ENCODE data around the gene LANCL3. TPM values are rescaled to one million over a fixed set of nuclear protein-coding genes. Genes with fewer than 3 reads are reported as not detected.

LANCL3 gene
- total RNA-seq, 1 donor from 2014 or later, result 0.02 TPM

DNA sequence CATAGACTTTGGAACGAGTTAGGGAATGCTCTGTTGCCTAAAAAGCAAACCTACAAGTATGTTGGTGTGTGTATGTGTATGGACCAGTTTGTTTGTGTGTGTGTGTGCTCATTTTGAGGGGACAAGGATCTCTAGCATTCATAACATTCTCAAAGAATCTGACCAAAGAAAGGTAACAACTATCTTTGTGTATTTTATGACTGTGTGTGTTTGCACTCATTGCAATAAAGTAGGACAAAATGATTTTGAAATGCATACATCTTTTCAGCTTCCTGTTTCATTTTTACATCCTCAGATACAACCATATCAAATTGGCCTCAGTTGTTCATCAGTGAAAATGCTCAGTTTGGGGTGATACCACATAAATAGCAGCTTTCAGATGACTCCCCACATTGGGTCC, 105.8 kb downstream of the LANCL3 start:
- DNase-seq (ENCODE audit: low spot score), result no peak
- Histone ChIP-seq H3K9me3 (ENCODE audit: low read depth) (no peaks in the 10 kb centered on the region), H3F3A (ENCODE audit: low read depth) (no peaks in the 10 kb centered on the region), H3K27me3 (no peaks in the 10 kb centered on the region), H3K9ac (no peak overlapping the region), H3K79me2 (ENCODE audit: low read depth) (no peaks in the 10 kb centered on the region), H4K20me1 (ENCODE audit: low read depth) (no peaks in the 10 kb centered on the region), H3K4me1 (no peaks in the 10 kb centered on the region), H3K27ac (no peak overlapping the region), H3K4me2 (no peak overlapping the region), H3K36me3 (no peaks in the 10 kb centered on the region), H3K4me3 (no peak overlapping the region), H2AFZ (replicated peaks) (no peak overlapping the region)
- no peaks in the 10 kb centered on the region for H3K9me3 Mint-ChIP-seq
- H3K4me1 Mint-ChIP-seq, result no peaks in the 10 kb centered on the region
- no peak overlapping the region for H3K27ac Mint-ChIP-seq
- TF ChIP-seq EZH2phosphoT487 (IDR thresholded peaks at IDR 0.05) (no peak), EZH2 (IDR thresholded peaks at IDR 0.05) (no peak), CTCF (IDR thresholded peaks at IDR 0.05) (no peak)
- no peaks in the 10 kb centered on the region for H3K27me3 Mint-ChIP-seq (ENCODE audit: insufficient read depth, low read depth)
- no peak overlapping the region for H3K4me3 Mint-ChIP-seq
- H3K36me3 Mint-ChIP-seq, result no peaks in the 10 kb centered on the region

DNA sequence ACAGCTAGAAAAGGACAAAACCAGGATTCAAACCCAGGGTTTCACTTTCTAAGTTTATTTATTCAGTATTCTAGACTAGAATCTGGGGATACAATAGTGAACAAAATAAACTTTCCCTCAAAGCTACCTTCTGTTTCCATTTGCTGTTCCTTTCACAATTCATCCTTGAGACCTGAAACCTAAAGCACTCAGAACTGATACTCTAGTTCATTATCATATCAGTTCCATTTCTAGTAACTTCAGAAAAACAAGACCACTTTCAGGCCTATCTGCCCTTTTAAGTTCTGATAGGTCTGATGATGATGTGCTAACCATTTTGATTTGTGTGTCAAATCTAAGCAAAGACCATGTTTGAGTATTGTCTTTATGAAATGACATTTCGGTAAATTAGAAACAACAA, 106.3 kb downstream of the LANCL3 start:
- no peaks in the 10 kb centered on the region for H3K9me3 Mint-ChIP-seq
- H3K27me3 Mint-ChIP-seq (ENCODE audit: insufficient read depth, low read depth), result no peaks in the 10 kb centered on the region
- H3K36me3 Mint-ChIP-seq, result no peaks in the 10 kb centered on the region
- Histone ChIP-seq H3K79me2 (ENCODE audit: low read depth) (no peaks in the 10 kb centered on the region), H3K36me3 (no peaks in the 10 kb centered on the region), H2AFZ (replicated peaks) (no peak overlapping the region), H3K9ac (no peak overlapping the region), H4K20me1 (ENCODE audit: low read depth) (no peaks in the 10 kb centered on the region), H3K4me1 (no peaks in the 10 kb centered on the region), H3K4me2 (no peak overlapping the region), H3K27me3 (no peaks in the 10 kb centered on the region), H3K9me3 (ENCODE audit: low read depth) (no peaks in the 10 kb centered on the region), H3K4me3 (no peak overlapping the region), H3K27ac (no peak overlapping the region), H3F3A (ENCODE audit: low read depth) (no peaks in the 10 kb centered on the region)
- DNase-seq (ENCODE audit: low spot score), result no peak
- H3K4me3 Mint-ChIP-seq, result no peak overlapping the region
- TF ChIP-seq EZH2 (IDR thresholded peaks at IDR 0.05) (no peak), CTCF (IDR thresholded peaks at IDR 0.05) (no peak), EZH2phosphoT487 (IDR thresholded peaks at IDR 0.05) (no peak)
- no peaks in the 10 kb centered on the region for H3K4me1 Mint-ChIP-seq
- no peak overlapping the region for H3K27ac Mint-ChIP-seq

DNA sequence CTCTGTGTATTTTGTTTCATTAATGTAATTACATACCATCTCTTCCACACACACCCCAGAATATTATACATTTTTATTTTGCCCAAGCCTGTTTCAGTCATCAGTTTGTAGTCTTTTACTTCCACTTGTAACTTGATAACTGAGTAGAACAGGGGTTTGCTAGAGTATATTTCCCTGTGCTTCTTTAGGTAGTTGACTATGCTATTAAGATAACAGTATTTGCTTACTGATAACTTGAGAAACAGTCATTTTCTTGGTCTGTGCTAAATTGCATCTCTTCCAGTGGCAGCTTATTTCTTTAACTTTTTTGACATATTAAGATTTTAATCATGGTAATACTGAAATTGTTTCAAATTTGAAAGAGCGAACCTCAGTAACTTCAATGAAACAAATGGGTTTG, 107.1 kb downstream of the LANCL3 start:
- Mint-ChIP-seq H3K4me3 (no peak overlapping the region), H3K9me3 (no peaks in the 10 kb centered on the region), H3K27ac (no peak overlapping the region), H3K36me3 (no peaks in the 10 kb centered on the region), H3K27me3 (ENCODE audit: insufficient read depth, low read depth) (no peaks in the 10 kb centered on the region), H3K4me1 (no peaks in the 10 kb centered on the region)
- Histone ChIP-seq H4K20me1 (ENCODE audit: low read depth) (no peaks in the 10 kb centered on the region), H3K4me3 (no peak overlapping the region), H3K79me2 (ENCODE audit: low read depth) (no peaks in the 10 kb centered on the region), H3K4me1 (no peaks in the 10 kb centered on the region), H3K9ac (no peak overlapping the region), H3K27me3 (no peaks in the 10 kb centered on the region), H3F3A (ENCODE audit: low read depth) (no peaks in the 10 kb centered on the region), H3K4me2 (no peak overlapping the region), H3K27ac (no peak overlapping the region), H3K9me3 (ENCODE audit: low read depth) (no peaks in the 10 kb centered on the region), H3K36me3 (no peaks in the 10 kb centered on the region), H2AFZ (replicated peaks) (no peak overlapping the region)
- DNase-seq (ENCODE audit: low spot score), result no peak
- no peak for TF ChIP-seq EZH2 (IDR thresholded peaks at IDR 0.05)
- no peak for TF ChIP-seq CTCF (IDR thresholded peaks at IDR 0.05)
- TF ChIP-seq EZH2phosphoT487 (IDR thresholded peaks at IDR 0.05), result no peak

DNA sequence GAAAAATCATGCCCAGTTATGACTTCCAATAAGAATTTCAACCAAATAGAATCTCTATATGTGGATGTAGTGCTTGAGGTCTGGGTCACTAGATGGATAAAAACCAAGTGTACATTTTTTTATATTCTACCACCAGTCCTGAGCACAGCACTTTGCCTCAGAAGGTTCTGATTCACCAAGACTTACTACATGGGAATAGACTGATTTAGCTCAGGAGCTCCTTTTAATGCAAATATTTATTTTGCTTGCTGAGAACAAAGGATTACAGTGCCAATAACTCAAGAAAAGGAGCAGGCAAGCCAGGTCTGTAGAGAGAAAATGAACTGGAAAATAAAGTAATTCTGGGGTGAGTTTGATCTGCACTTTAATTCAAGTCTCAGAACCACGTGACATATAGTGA, 107.8 kb downstream of the LANCL3 start:
- Mint-ChIP-seq H3K9me3 (no peaks in the 10 kb centered on the region), H3K4me3 (no peak overlapping the region), H3K36me3 (no peaks in the 10 kb centered on the region), H3K27me3 (ENCODE audit: insufficient read depth, low read depth) (no peaks in the 10 kb centered on the region), H3K27ac (no peak overlapping the region), H3K4me1 (no peaks in the 10 kb centered on the region)
- no peaks in the 10 kb centered on the region for H3K9me3 ChIP-seq (ENCODE audit: low read depth)
- H3K36me3 ChIP-seq, result no peaks in the 10 kb centered on the region
- no peaks in the 10 kb centered on the region for H3K79me2 ChIP-seq (ENCODE audit: low read depth)
- TF ChIP-seq EZH2phosphoT487 (IDR thresholded peaks at IDR 0.05), result no peak
- no peak for TF ChIP-seq EZH2 (IDR thresholded peaks at IDR 0.05)
- no peak for TF ChIP-seq CTCF (IDR thresholded peaks at IDR 0.05)
- no peaks in the 10 kb centered on the region for H3F3A ChIP-seq (ENCODE audit: low read depth)
- DNase-seq (ENCODE audit: low spot score), result no peak
- no peaks in the 10 kb centered on the region for H3K4me1 ChIP-seq
- no peak overlapping the region for H2AFZ ChIP-seq (replicated peaks)
- no peak overlapping the region for H3K4me2 ChIP-seq
- no peak overlapping the region for H3K9ac ChIP-seq
- no peaks in the 10 kb centered on the region for H4K20me1 ChIP-seq (ENCODE audit: low read depth)
- no peak overlapping the region for H3K27ac ChIP-seq
- no peaks in the 10 kb centered on the region for H3K27me3 ChIP-seq
- H3K4me3 ChIP-seq, result no peak overlapping the region

Measured in neural progenitor cell (in vitro differentiated cells).